RWPE2 (cell line): ENCODE measurements around the gene FGF1.

Source experiments
- ATAC-seq: fragments of 200-7000 bp; cut with Tn5 transposase; 3 replicates; pipeline ENCODE4 v1.9.1; 2021; ENCODE audit warnings: low read depth
- DNase-seq: peaks from one replicate; pipeline ENCODE4 v3.0.0-alpha.2; 2020; ENCODE audit warnings: low spot score
- H3K27ac ChIP-seq: fragments of 450-650 bp; 2 replicates; pipeline ENCODE4 v1.5.1; 2017; ENCODE audit warnings: mild to moderate bottlenecking; ENCODE audit not compliant: poor library complexity, severe bottlenecking
- H3K27me3 ChIP-seq: fragments of 250-450 bp; sonication (Bioruptor Pico); 2 replicates; pipeline ENCODE4 v1.5.1; 2021; ENCODE audit warnings: mild to moderate bottlenecking, moderate library complexity; ENCODE audit not compliant: insufficient read depth, poor library complexity, severe bottlenecking
- H3K36me3 ChIP-seq: fragments of 250-450 bp; sonication (Bioruptor Pico); 2 replicates; pipeline ENCODE4 v1.5.1; 2020; ENCODE audit warnings: low read depth, mild to moderate bottlenecking, moderate library complexity
- H3K4me1 ChIP-seq: fragments of 250-450 bp; sonication (Bioruptor Pico); 2 replicates; pipeline ENCODE4 v1.5.1; 2021; ENCODE audit warnings: mild to moderate bottlenecking, moderate library complexity; ENCODE audit not compliant: insufficient read depth, poor library complexity, severe bottlenecking
- H3K4me3 ChIP-seq: fragments of 250-450 bp; sonication (Bioruptor Pico); 2 replicates; pipeline ENCODE4 v1.5.1; 2021; ENCODE audit warnings: mild to moderate bottlenecking, moderate library complexity; ENCODE audit not compliant: severe bottlenecking
- H3K9me3 ChIP-seq: fragments of 250-450 bp; sonication (Bioruptor Pico); 2 replicates; pipeline ENCODE4 v1.5.1; 2021; ENCODE audit warnings: mild to moderate bottlenecking, moderate library complexity; ENCODE audit not compliant: severe bottlenecking
- CTCF ChIP-seq: fragments of 450-650 bp; IDR thresholded peaks from one replicate; pipeline ENCODE4 v1.5.1; 2017; ENCODE audit warnings: mild to moderate bottlenecking, moderate library complexity; ENCODE audit not compliant: poor library complexity, severe bottlenecking

The FGF1 gene

GRCh38 chr5:142697356-142698255 lies 11.7 kb upstream of the FGF1 start:
- H3K27ac ChIP-seq = no peak overlapping the region
- TF ChIP-seq CTCF = no peak

GRCh38 chr5:142696379-142696778 lies 10.5 kb upstream of the FGF1 start:
- Histone ChIP-seq H3K4me3 (no peak overlapping the region), H3K27ac (no peak overlapping the region), H3K27me3 (no peaks in the 10 kb centered on the region), H3K9me3 (no peaks in the 10 kb centered on the region), H3K4me1 (no peaks in the 10 kb centered on the region), H3K36me3 (no peaks in the 10 kb centered on the region)
- no peak for ATAC-seq
- no peak for TF ChIP-seq CTCF
- DNase-seq = no peak

More at GRCh38 chr5:142697356-142698255, 11.7 kb upstream of the FGF1 start:
- H3K4me3 ChIP-seq = no peak overlapping the region
- no peaks in the 10 kb centered on the region for H3K36me3 ChIP-seq
- H3K4me1 ChIP-seq = no peaks in the 10 kb centered on the region
- no peaks in the 10 kb centered on the region for H3K9me3 ChIP-seq
- H3K27me3 ChIP-seq = no peaks in the 10 kb centered on the region
- DNase-seq (no peak), ATAC-seq (no peak)

GRCh38 chr5:142694092-142694856 lies 8.4 kb upstream of the FGF1 start:
- H3K9me3 ChIP-seq = no peaks in the 10 kb centered on the region
- H3K4me3 ChIP-seq = no peak overlapping the region
- H3K36me3 ChIP-seq = no peaks in the 10 kb centered on the region
- H3K27ac ChIP-seq = no peak overlapping the region
- peaks cover 4% of the 10 kb centered on the region for H3K4me1 ChIP-seq
- no peak for ATAC-seq
- TF ChIP-seq CTCF = no peak
- H3K27me3 ChIP-seq = no peaks in the 10 kb centered on the region
- no peak for DNase-seq

GRCh38 chr5:142692321-142692894 lies 6.5 kb upstream of the FGF1 start:
- no peak for TF ChIP-seq CTCF
- no peak for DNase-seq
- H3K36me3 ChIP-seq = no peaks in the 10 kb centered on the region
- peaks cover 5% of the 10 kb centered on the region for H3K4me1 ChIP-seq
- no peak overlapping the region for H3K27ac ChIP-seq
- no peak overlapping the region for H3K4me3 ChIP-seq
- H3K27me3 ChIP-seq = no peaks in the 10 kb centered on the region
- no peaks in the 10 kb centered on the region for H3K9me3 ChIP-seq
- ATAC-seq = no peak
